Measurements from ENCODE around the gene BUD23. TPM values are rescaled to one million over a fixed set of nuclear protein-coding genes. Genes with fewer than 3 reads are reported as not detected.

The BUD23 gene
- total and polyA plus RNA-seq, 7 donors = 34.2 to 86.8 (median 37.1) TPM

DNA sequence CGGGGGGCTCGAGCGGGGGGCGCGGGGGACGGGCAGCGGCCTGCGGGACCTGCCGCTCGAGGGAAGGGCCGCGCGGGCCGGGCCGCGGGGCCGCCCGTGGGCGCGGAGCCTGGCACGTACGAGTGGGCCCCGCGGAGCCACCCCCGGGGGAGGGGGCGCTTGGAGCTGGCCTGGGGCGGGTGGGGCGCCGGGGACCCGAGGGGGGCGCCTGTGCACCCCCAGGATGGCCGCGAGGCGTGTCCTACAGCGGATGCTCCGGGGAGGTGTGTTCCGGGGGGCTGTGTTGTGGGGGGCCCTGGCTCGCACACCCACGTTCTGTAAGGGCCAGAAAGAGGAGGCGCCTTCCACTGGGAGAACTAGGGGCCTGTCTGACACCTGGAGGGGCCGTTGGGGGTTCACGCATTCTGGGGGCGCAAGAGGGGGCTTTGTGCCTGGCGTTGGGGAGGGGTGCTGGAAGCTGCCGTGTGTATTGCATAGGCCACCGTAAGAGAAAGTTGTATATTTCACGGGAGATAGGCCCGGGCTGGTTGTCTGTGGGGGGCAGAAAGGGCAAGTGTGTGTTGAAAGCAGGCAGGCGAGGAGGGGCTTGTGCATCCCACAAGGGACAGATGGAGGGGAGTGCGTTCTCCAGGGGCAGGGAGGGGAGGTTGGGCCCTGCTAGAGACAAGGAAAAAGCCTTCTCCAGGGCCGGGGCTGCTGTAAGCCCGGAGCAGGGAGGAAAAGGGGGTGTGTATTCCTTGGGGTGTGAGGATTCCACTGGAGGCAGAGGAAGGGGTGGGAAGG is 15.1 kb upstream of the BUD23 start:
- intact Hi-C loops (cut with DNase I) = loop anchor here (5.0 kb wide), 1 partner anchor 49 kb away; the partner anchor contains the start of gene STX1A
- WGBS, 2 donors = 2 to 4% methylated on average over 52 of the region's 52 CpGs

GRCh38 chr7:73668886-73669230 is 14.5 kb upstream of the BUD23 start:
- WGBS, 2 donors = 23 to 35% methylated on average over 5 of the region's 5 CpGs
- H3K36me3 ChIP-seq = no peaks in the 10 kb centered on the region
- no peaks in the 10 kb centered on the region for H3K9me3 ChIP-seq
- peak overlapping the region; percentile 49 to 80 (median 76) for H3K4me3 ChIP-seq
- intact Hi-C loops (cut with DNase I) = loop anchor here (5.0 kb wide), 1 partner anchor 48 kb away; the partner anchor contains the start of gene STX1A
- no peak for DNase-seq
- TF ChIP-seq POLR2AphosphoS5 (IDR thresholded peaks at IDR 0.05) (no peak), POLR2A (IDR thresholded peaks at IDR 0.05) (no peak), EP300 (IDR thresholded peaks at IDR 0.05) (no peak)
- TF ChIP-seq, protein P1, sequence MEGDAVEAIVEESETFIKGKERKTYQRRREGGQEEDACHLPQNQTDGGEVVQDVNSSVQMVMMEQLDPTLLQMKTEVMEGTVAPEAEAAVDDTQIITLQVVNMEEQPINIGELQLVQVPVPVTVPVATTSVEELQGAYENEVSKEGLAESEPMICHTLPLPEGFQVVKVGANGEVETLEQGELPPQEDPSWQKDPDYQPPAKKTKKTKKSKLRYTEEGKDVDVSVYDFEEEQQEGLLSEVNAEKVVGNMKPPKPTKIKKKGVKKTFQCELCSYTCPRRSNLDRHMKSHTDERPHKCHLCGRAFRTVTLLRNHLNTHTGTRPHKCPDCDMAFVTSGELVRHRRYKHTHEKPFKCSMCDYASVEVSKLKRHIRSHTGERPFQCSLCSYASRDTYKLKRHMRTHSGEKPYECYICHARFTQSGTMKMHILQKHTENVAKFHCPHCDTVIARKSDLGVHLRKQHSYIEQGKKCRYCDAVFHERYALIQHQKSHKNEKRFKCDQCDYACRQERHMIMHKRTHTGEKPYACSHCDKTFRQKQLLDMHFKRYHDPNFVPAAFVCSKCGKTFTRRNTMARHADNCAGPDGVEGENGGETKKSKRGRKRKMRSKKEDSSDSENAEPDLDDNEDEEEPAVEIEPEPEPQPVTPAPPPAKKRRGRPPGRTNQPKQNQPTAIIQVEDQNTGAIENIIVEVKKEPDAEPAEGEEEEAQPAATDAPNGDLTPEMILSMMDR (IDR thresholded peaks at IDR 0.05) = no peak
- no peak overlapping the region for H3K27ac ChIP-seq
- H3K27me3 ChIP-seq = no peaks in the 10 kb centered on the region
- peaks cover 0 to 21% (median 20%) of the 10 kb centered on the region in 4 donors for H3K4me1 ChIP-seq

More for the DNA sequence above, 15.1 kb upstream of the BUD23 start:
- no peak for TF ChIP-seq EP300 (IDR thresholded peaks at IDR 0.05)
- TF ChIP-seq POLR2AphosphoS5 (IDR thresholded peaks at IDR 0.05) = no peak
- TF ChIP-seq, protein P1 (IDR thresholded peaks at IDR 0.05) = no peak
- TF ChIP-seq POLR2A (IDR thresholded peaks at IDR 0.05) = no peak
- Histone ChIP-seq H3K9me3 (no peaks in the 10 kb centered on the region), H3K27me3 (no peaks in the 10 kb centered on the region), H3K4me3 (peak overlapping the region; percentile 49 to 80 (median 76)), H3K36me3 (no peaks in the 10 kb centered on the region), H3K27ac (peak overlapping the region in 3 of 4 donors; percentile 25 to 66 (median 41)), H3K4me1 (peaks cover 0 to 21% (median 20%) of the 10 kb centered on the region in 4 donors)
- no peak for DNase-seq

DNA sequence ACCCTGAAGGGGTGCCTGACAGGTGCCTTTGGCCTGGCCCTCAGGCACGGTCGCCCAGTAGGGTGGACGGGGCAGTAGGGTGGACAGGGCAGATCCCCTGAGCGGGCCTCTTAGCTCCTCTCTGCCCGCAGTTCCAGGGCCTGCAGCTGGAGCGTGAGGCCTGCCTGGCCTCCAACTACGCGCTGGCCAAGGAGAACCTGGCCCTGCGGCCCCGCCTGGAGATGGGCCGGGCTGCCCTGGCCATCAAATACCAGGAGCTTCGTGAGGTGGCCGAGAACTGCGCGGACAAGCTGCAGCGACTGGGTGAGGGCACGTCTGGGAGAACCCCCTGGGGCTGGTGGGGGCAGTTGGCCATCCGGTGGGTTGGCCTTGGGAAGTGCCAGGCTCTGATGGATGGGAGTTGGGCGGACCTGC is 14.1 kb upstream of the BUD23 start:
- TF ChIP-seq, protein P1 (IDR thresholded peaks at IDR 0.05) = no peak
- TF ChIP-seq POLR2AphosphoS5 (IDR thresholded peaks at IDR 0.05) (no peak), POLR2A (IDR thresholded peaks at IDR 0.05) (no peak), EP300 (IDR thresholded peaks at IDR 0.05) (no peak)
- WGBS, 2 donors = 63 to 70% methylated on average over 19 of the region's 19 CpGs
- intact Hi-C loops (cut with DNase I) = loop anchor here (5.0 kb wide), 1 partner anchor 48 kb away; the partner anchor contains the start of gene STX1A
- H3K9me3 ChIP-seq = no peaks in the 10 kb centered on the region
- no peak overlapping the region for H3K27ac ChIP-seq
- peak overlapping the region in 1 of 4 donors; percentile 75 for H3K4me3 ChIP-seq
- DNase-seq = no peak
- H3K36me3 ChIP-seq = no peaks in the 10 kb centered on the region
- no peaks in the 10 kb centered on the region for H3K27me3 ChIP-seq
- H3K4me1 ChIP-seq = peaks cover 0 to 21% (median 20%) of the 10 kb centered on the region in 4 donors

GRCh38 chr7:73669858-73670385 is 13.5 kb upstream of the BUD23 start:
- no peaks in the 10 kb centered on the region for H3K36me3 ChIP-seq
- H3K9me3 ChIP-seq = no peaks in the 10 kb centered on the region
- H3K4me3 ChIP-seq = no peak overlapping the region
- H3K27ac ChIP-seq = no peak overlapping the region
- peaks cover 0 to 21% (median 20%) of the 10 kb centered on the region in 4 donors for H3K4me1 ChIP-seq
- DNase-seq = no peak
- TF ChIP-seq POLR2AphosphoS5 (IDR thresholded peaks at IDR 0.05) (no peak), EP300 (IDR thresholded peaks at IDR 0.05) (no peak), POLR2A (IDR thresholded peaks at IDR 0.05) (no peak)
- TF ChIP-seq, protein P1 (IDR thresholded peaks at IDR 0.05) = no peak
- intact Hi-C loops (cut with DNase I) = loop anchor here (5.0 kb wide), 1 partner anchor 47 kb away; the partner anchor contains the start of gene STX1A
- no peaks in the 10 kb centered on the region for H3K27me3 ChIP-seq
- 82 to 85% methylated on average over 12 of the region's 12 CpGs for WGBS, 2 donors
